Thyroid gland (tissue), 4 donors: ENCODE results near the gene ZNF862. TPM values are rescaled to one million over a fixed set of nuclear protein-coding genes. Genes with fewer than 3 reads are reported as not detected.

Experiments
- DNase-seq, 2 donors: peaks; one replicate each; pipeline ENCODE4 v3.0.0-alpha.2; 2019
- H3K27ac ChIP-seq, 3 donors: fragments of 200-600 bp; sonication (generic); 1 replicate in 2 of 3; 2 replicates in 1 of 3; pipeline ENCODE4 v1.5.1; 2016 to 2019; ENCODE audit warnings: mild to moderate bottlenecking in 1 of 3, moderate library complexity in 1 of 3
- H3K27me3 ChIP-seq: fragments of 200-600 bp; sonication (generic); one replicate; pipeline ENCODE4 v1.5.1; 2019
- H3K36me3 ChIP-seq, 2 donors: fragments of 200-600 bp; sonication (generic); one replicate each; pipeline ENCODE4 v1.5.1; 2016 to 2019
- H3K4me1 ChIP-seq, 2 donors: fragments of 200-600 bp; sonication (generic); one replicate each; pipeline ENCODE4 v1.5.1; 2017 to 2019
- H3K4me3 ChIP-seq, 3 donors: fragments of 200-600 bp; sonication (generic); replicated peaks in 1 of 3; 1 replicate in 2 of 3; 2 replicates in 1 of 3; pipeline ENCODE4 v1.5.1; 2016; ENCODE audit warnings: mild to moderate bottlenecking in 1 of 3
- H3K9me3 ChIP-seq: fragments of 200-600 bp; sonication (generic); one replicate; pipeline ENCODE4 v1.5.1; 2017
- POLR2A ChIP-seq, 2 donors: fragments of 450-650 bp; IDR thresholded peaks; one replicate each; pipeline ENCODE4 v1.6.1; 2017; ENCODE audit warnings: antibody characterized with exemption in 2 of 2, mild to moderate bottlenecking in 2 of 2, moderate library complexity in 1 of 2
- WGBS, 2 donors: methylation state at CpG; one replicate each; pipeline ENCODE4 v1.1.5; 2017; 5-methylcytosine and 5-hydroxymethylcytosine counted together
- intact Hi-C: fragments of 100-400 bp; cut with DNase I; formaldehyde crosslinking; loops from one replicate; pipeline ENCODE4 v1.15.1; 2023
- total RNA-seq, 4 donors: library from RNA; depleted of rRNA; stranded (reverse); fragments of >200 nt; gene quantifications; one replicate each; pipeline ENCODE4 v1.2.3, GENCODE V29; 2016
- TF ChIP-seq, protein P1 (sequence below), 6 experiments: fragments of 200-600 bp in 3 of 6; fragments of 450-650 bp in 3 of 6; sonication (generic) in 3 of 6; IDR thresholded peaks; one replicate each; pipeline ENCODE4 v1.5.1; 2016 to 2019; ENCODE audit warnings: antibody characterized with exemption in 6 of 6, mild to moderate bottlenecking in 2 of 6, inconsistent platforms in 1 of 6, moderate library complexity in 1 of 6

The ZNF862 gene
- total RNA-seq, 4 donors from 2014 or later: 23.6 to 53.7 (median 39.3) TPM

DNA sequence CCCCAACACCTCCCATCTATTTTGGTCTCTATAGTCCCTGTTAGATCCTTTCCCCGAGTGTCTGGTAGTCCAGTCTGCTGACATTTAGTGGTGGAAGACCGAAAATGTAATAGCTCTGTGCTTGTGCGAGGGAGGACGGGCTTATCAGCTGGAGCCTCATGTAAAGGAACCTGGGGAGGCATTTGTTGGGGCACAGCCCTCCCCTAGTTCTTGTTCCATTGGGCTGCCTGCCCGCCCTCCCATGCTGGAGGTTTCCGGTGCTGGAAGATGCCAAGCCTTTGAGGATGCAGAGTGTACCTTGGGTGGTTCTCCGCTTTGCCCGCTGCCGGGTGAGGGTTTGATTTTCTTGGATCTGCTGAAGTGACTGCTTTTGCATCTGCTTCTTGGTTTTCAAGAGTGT is 5.4 kb downstream of the ZNF862 start:
- no peak overlapping the region for H3K27ac ChIP-seq
- no peaks in the 10 kb centered on the region for H3K9me3 ChIP-seq
- no peak for DNase-seq
- H3K36me3 ChIP-seq: peaks cover 6 to 7% of the 10 kb centered on the region in 2 donors
- TF ChIP-seq POLR2A (IDR thresholded peaks at IDR 0.05): no peak
- TF ChIP-seq, protein P1, sequence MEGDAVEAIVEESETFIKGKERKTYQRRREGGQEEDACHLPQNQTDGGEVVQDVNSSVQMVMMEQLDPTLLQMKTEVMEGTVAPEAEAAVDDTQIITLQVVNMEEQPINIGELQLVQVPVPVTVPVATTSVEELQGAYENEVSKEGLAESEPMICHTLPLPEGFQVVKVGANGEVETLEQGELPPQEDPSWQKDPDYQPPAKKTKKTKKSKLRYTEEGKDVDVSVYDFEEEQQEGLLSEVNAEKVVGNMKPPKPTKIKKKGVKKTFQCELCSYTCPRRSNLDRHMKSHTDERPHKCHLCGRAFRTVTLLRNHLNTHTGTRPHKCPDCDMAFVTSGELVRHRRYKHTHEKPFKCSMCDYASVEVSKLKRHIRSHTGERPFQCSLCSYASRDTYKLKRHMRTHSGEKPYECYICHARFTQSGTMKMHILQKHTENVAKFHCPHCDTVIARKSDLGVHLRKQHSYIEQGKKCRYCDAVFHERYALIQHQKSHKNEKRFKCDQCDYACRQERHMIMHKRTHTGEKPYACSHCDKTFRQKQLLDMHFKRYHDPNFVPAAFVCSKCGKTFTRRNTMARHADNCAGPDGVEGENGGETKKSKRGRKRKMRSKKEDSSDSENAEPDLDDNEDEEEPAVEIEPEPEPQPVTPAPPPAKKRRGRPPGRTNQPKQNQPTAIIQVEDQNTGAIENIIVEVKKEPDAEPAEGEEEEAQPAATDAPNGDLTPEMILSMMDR (IDR thresholded peaks at IDR 0.05): no peak
- 95 to 96% methylated on average over 9 of the region's 9 CpGs for WGBS, 2 donors
- no peaks in the 10 kb centered on the region for H3K27me3 ChIP-seq
- no peak overlapping the region for H3K4me3 ChIP-seq
- intact Hi-C loops: no loop called here
- peaks cover 4 to 10% of the 10 kb centered on the region in 2 donors for H3K4me1 ChIP-seq

GRCh38 chr7:149844445-149844844 is 6.3 kb downstream of the ZNF862 start:
- no peak for TF ChIP-seq POLR2A (IDR thresholded peaks at IDR 0.05)
- TF ChIP-seq, protein P1 (IDR thresholded peaks at IDR 0.05): no peak
- WGBS, 2 donors: 59 to 70% methylated on average over 6 of the region's 6 CpGs
- H3K4me1 ChIP-seq: peaks cover 2 to 4% of the 10 kb centered on the region in 2 donors
- H3K9me3 ChIP-seq: no peaks in the 10 kb centered on the region
- DNase-seq: no peak
- no peaks in the 10 kb centered on the region for H3K27me3 ChIP-seq
- peaks cover 7 to 12% of the 10 kb centered on the region in 2 donors for H3K36me3 ChIP-seq
- intact Hi-C loops: no loop called here
- H3K4me3 ChIP-seq: no peak overlapping the region
- no peak overlapping the region for H3K27ac ChIP-seq

GRCh38 chr7:149845257-149845980 is 7.2 kb downstream of the ZNF862 start:
- no peak for DNase-seq

GRCh38 chr7:149846021-149846420 is 7.8 kb downstream of the ZNF862 start:
- no peak for TF ChIP-seq POLR2A (IDR thresholded peaks at IDR 0.05)
- TF ChIP-seq, protein P1 (IDR thresholded peaks at IDR 0.05): no peak
- intact Hi-C loops: no loop called here
- H3K27me3 ChIP-seq: no peaks in the 10 kb centered on the region
- no peak for DNase-seq
- peaks cover 7 to 12% of the 10 kb centered on the region in 2 donors for H3K36me3 ChIP-seq
- no peak overlapping the region for H3K27ac ChIP-seq
- H3K4me3 ChIP-seq: no peak overlapping the region
- WGBS, 2 donors: 89 to 93% methylated on average over 9 of the region's 9 CpGs
- no peaks in the 10 kb centered on the region for H3K9me3 ChIP-seq
- H3K4me1 ChIP-seq: no peaks in the 10 kb centered on the region

More at GRCh38 chr7:149845257-149845980, 7.2 kb downstream of the ZNF862 start:
- Histone ChIP-seq H3K36me3 (peaks cover 7 to 12% of the 10 kb centered on the region in 2 donors), H3K4me1 (no peaks in the 10 kb centered on the region), H3K4me3 (no peak overlapping the region), H3K27ac (no peak overlapping the region), H3K9me3 (no peaks in the 10 kb centered on the region), H3K27me3 (no peaks in the 10 kb centered on the region)
- WGBS, 2 donors: 81 to 82% methylated on average over 5 of the region's 5 CpGs
- intact Hi-C loops: no loop called here
- no peak for TF ChIP-seq POLR2A (IDR thresholded peaks at IDR 0.05)
- TF ChIP-seq, protein P1 (IDR thresholded peaks at IDR 0.05): no peak

DNA sequence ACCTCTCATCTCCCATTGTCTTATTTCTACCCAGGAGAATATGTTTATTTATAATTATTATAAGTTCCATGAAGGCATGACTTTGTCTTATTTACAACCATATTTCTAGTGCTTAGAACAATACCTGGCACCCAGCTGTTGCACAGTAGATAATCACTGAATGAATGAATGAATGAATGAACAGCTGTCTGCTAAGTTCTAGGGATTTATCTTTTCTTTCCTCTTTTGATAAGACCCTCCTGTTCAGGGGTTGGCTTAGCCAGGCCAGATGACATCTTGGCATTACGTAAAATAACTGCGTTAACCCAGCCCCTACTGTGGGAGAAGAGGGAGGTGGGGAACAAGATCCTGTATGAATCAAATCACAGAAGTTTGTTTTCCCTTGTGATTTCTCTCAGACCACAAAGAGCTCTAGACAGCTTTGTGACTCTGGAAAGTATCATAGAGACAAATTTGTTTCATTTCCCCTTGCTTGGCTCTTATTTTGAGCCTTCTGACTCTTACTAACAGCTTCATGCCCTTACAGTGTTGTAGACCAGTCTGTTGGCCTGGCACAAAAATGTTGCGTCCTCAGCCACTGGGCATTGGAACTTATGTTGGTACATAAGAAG is 8.4 kb downstream of the ZNF862 start:
- WGBS, 2 donors: 89 to 98% methylated on average over 3 of the region's 3 CpGs
- intact Hi-C loops: no loop called here
- TF ChIP-seq POLR2A (IDR thresholded peaks at IDR 0.05): no peak
- TF ChIP-seq, protein P1 (IDR thresholded peaks at IDR 0.05): no peak
- Histone ChIP-seq H3K36me3 (peaks cover 7 to 12% of the 10 kb centered on the region in 2 donors), H3K27ac (no peak overlapping the region), H3K4me3 (no peak overlapping the region), H3K4me1 (no peaks in the 10 kb centered on the region), H3K9me3 (no peaks in the 10 kb centered on the region), H3K27me3 (no peaks in the 10 kb centered on the region)
- no peak for DNase-seq
